ENCODE measurements around the gene ATR.
A peak's percentile ranks its signal among the peaks of the same experiment; 100 is the strongest.

The ATR gene

DNA sequence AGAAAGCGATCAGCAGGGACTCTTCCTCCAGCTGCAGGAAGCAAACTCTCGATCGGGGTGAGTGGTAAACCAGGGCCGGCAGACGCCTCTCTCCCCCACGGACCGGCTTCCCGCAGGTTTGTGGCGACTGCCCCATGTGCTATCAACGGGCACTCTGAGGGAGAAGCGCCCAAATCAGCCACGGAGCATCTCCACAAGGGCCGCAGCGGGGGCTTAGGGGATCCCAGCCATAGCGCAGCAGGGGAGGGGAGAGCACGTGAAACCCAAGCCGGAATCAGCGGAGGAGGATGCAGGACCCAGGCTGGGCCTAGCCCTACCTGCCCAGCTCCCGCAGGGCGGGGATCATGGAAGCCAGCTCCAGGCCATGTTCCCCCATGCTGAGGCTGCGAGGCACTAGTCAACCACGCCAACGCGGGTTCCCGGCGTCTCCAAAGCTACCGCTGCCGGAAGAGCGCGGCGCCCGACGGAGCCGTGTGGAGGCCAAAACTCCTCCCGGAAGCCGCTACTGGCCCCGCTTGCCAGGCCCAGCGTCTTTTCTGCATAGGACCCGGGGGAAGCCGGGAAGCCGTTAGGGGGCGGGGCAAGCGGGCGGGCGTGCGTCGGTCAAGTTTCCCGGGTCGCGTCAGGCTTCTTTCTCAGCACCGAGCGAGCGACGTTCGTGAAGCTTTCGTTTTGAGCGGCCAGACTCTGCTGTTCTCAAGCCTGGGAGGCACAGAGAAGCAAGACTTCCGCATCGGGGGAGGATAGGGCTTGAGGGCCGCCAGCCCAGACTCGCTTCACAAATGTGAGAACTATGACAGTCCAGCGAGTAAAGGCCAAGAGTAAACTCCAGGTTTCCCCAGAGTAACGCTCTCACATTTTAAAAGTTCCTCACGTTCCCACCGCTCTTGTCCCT lies at the start of gene ATR (continued):
- peak; percentile 34; the same call in 1 of the 2 replicates for TF ChIP-seq FEZF1 (tag by site-specific recombination; IDR thresholded peaks at IDR 0.05)
- TF ChIP-seq SCRT1 (tag by site-specific recombination; IDR thresholded peaks at IDR 0.05; ENCODE audit: borderline replicate concordance) = no peak
- TF ChIP-seq ZFP69B (tag by site-specific recombination; IDR thresholded peaks at IDR 0.05) = peak; percentile 75
- TF ChIP-seq ZNF19 (tag by site-specific recombination; IDR thresholded peaks at IDR 0.05; ENCODE audit: low read depth) = no peak
- TF ChIP-seq, protein P1, sequence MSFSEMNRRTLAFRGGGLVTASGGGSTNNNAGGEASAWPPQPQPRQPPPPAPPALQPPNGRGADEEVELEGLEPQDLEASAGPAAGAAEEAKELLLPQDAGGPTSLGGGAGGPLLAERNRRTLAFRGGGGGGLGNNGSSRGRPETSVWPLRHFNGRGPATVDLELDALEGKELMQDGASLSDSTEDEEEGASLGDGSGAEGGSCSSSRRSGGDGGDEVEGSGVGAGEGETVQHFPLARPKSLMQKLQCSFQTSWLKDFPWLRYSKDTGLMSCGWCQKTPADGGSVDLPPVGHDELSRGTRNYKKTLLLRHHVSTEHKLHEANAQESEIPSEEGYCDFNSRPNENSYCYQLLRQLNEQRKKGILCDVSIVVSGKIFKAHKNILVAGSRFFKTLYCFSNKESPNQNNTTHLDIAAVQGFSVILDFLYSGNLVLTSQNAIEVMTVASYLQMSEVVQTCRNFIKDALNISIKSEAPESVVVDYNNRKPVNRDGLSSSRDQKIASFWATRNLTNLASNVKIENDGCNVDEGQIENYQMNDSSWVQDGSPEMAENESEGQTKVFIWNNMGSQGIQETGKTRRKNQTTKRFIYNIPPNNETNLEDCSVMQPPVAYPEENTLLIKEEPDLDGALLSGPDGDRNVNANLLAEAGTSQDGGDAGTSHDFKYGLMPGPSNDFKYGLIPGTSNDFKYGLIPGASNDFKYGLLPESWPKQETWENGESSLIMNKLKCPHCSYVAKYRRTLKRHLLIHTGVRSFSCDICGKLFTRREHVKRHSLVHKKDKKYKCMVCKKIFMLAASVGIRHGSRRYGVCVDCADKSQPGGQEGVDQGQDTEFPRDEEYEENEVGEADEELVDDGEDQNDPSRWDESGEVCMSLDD (tag by site-specific recombination; IDR thresholded peaks at IDR 0.05) = peak; percentile 48; the same call in 1 of the 2 replicates
- 0 out of 2 replicates have a peak, but pooled peaks have one; percentile 46 for TF ChIP-seq ZNF785 (tag by site-specific recombination; IDR thresholded peaks at IDR 0.05)
- TF ChIP-seq ZSCAN30 (tag by site-specific recombination; IDR thresholded peaks at IDR 0.05) = peak; percentile 84; the same call in 1 of the 2 replicates
- TF ChIP-seq ZNF549 (tag by site-specific recombination; IDR thresholded peaks at IDR 0.05) = no peak
- TF ChIP-seq ZBTB7A (tag by site-specific recombination; IDR thresholded peaks at IDR 0.05; ENCODE audit: low read depth) = no peak
- TF ChIP-seq ZIC2 (tag by site-specific recombination; IDR thresholded peaks at IDR 0.05) = peak; percentile 100
- TF ChIP-seq, protein P2, sequence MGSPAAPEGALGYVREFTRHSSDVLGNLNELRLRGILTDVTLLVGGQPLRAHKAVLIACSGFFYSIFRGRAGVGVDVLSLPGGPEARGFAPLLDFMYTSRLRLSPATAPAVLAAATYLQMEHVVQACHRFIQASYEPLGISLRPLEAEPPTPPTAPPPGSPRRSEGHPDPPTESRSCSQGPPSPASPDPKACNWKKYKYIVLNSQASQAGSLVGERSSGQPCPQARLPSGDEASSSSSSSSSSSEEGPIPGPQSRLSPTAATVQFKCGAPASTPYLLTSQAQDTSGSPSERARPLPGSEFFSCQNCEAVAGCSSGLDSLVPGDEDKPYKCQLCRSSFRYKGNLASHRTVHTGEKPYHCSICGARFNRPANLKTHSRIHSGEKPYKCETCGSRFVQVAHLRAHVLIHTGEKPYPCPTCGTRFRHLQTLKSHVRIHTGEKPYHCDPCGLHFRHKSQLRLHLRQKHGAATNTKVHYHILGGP (tag by site-specific recombination; IDR thresholded peaks at IDR 0.05) = no peak
- peak; percentile 67 for TF ChIP-seq EGR2 (tag by site-specific recombination; IDR thresholded peaks at IDR 0.05; ENCODE audit: low read depth)
- peak; percentile 87 for TF ChIP-seq SP3 (tag by site-specific recombination; IDR thresholded peaks at IDR 0.05)
- TF ChIP-seq REPIN1 (tag by site-specific recombination; IDR thresholded peaks at IDR 0.05; ENCODE audit: low read depth) = peak; percentile 63; the same call in 1 of the 2 replicates
- no peak for TF ChIP-seq ZNF433 (tag by site-specific recombination; IDR thresholded peaks at IDR 0.05; ENCODE audit: low read depth)
- peak; percentile 66 for TF ChIP-seq SETDB1 (IDR thresholded peaks at IDR 0.05; ENCODE audit: insufficient read length, low read length)
- no peak for TF ChIP-seq ZNF473 (tag by site-specific recombination; IDR thresholded peaks at IDR 0.05)
- TF ChIP-seq KLF7 (tag by site-specific recombination; IDR thresholded peaks at IDR 0.05; ENCODE audit: borderline replicate concordance) = no peak
- no peak for TF ChIP-seq SCRT2 (tag by site-specific recombination; IDR thresholded peaks at IDR 0.05)
- TF ChIP-seq ZXDB (tag by site-specific recombination; IDR thresholded peaks at IDR 0.05) = peak; percentile 92
- TF ChIP-seq ZNF24 (tag by site-specific recombination; IDR thresholded peaks at IDR 0.05) = peak; percentile 88; the same call in 1 of the 2 replicates
- TF ChIP-seq, protein P3, sequence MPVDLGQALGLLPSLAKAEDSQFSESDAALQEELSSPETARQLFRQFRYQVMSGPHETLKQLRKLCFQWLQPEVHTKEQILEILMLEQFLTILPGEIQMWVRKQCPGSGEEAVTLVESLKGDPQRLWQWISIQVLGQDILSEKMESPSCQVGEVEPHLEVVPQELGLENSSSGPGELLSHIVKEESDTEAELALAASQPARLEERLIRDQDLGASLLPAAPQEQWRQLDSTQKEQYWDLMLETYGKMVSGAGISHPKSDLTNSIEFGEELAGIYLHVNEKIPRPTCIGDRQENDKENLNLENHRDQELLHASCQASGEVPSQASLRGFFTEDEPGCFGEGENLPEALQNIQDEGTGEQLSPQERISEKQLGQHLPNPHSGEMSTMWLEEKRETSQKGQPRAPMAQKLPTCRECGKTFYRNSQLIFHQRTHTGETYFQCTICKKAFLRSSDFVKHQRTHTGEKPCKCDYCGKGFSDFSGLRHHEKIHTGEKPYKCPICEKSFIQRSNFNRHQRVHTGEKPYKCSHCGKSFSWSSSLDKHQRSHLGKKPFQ (tag by site-specific recombination; IDR thresholded peaks at IDR 0.05) = peak; percentile 35; the same call in 1 of the 2 replicates
- TF ChIP-seq ZNF488 (tag by site-specific recombination; IDR thresholded peaks at IDR 0.05) = no peak
- peak; percentile 55; the same call in 1 of the 2 replicates for TF ChIP-seq WT1 (tag by site-specific recombination; IDR thresholded peaks at IDR 0.05)
- TF ChIP-seq ZNF23 (tag by site-specific recombination; IDR thresholded peaks at IDR 0.05; ENCODE audit: borderline replicate concordance) = no peak
- TF ChIP-seq, protein P4, sequence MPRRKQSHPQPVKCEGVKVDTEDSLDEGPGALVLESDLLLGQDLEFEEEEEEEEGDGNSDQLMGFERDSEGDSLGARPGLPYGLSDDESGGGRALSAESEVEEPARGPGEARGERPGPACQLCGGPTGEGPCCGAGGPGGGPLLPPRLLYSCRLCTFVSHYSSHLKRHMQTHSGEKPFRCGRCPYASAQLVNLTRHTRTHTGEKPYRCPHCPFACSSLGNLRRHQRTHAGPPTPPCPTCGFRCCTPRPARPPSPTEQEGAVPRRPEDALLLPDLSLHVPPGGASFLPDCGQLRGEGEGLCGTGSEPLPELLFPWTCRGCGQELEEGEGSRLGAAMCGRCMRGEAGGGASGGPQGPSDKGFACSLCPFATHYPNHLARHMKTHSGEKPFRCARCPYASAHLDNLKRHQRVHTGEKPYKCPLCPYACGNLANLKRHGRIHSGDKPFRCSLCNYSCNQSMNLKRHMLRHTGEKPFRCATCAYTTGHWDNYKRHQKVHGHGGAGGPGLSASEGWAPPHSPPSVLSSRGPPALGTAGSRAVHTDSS (tag by site-specific recombination; IDR thresholded peaks at IDR 0.05) = no peak
- TF ChIP-seq ZNF629 (tag by site-specific recombination; IDR thresholded peaks at IDR 0.05) = peak; percentile 65
- peak; percentile 62 for TF ChIP-seq YY2 (tag by site-specific recombination; IDR thresholded peaks at IDR 0.05)
- peak; percentile 90 for TF ChIP-seq ZNF335 (tag by site-specific recombination; conservative IDR thresholded peaks at IDR 0.05)
- no peak for TF ChIP-seq ZNF654 (tag by site-specific recombination; IDR thresholded peaks at IDR 0.05; ENCODE audit: low read depth)
- TF ChIP-seq SP7 (tag by site-specific recombination; IDR thresholded peaks at IDR 0.05) = peak; percentile 85
- TF ChIP-seq ZNF48 (tag by site-specific recombination; IDR thresholded peaks at IDR 0.05) = no peak
- no peak for TF ChIP-seq ZNF175 (tag by site-specific recombination; IDR thresholded peaks at IDR 0.05)

All from HEK293 (cell line).